Keratinocyte (primary cell): ENCODE data around the gene AP2A2.

Experiments used
- CTCF ChIP-seq, 3 experiments: IDR thresholded peaks in 1 of 3; conservative IDR thresholded peaks in 1 of 3; optimal IDR thresholded peaks in 1 of 3; 2 replicates in 2 of 3; 3 replicates in 1 of 3; pipeline versions ENCODE3 to v1.5.1; 2011; ENCODE audit warnings: low read length in 3 of 3, mild to moderate bottlenecking in 3 of 3, moderate library complexity in 2 of 3, control low read depth in 1 of 3, inconsistent platforms in 1 of 3; ENCODE audit not compliant: insufficient read depth in 2 of 3; ENCODE audit errors: extremely low read depth in 1 of 3
- EZH2 ChIP-seq: IDR thresholded peaks from one replicate; pipeline ENCODE4 v1.6.1; 2012; ENCODE audit warnings: inconsistent platforms, mild to moderate bottlenecking, low read length, moderate library complexity

DNA sequence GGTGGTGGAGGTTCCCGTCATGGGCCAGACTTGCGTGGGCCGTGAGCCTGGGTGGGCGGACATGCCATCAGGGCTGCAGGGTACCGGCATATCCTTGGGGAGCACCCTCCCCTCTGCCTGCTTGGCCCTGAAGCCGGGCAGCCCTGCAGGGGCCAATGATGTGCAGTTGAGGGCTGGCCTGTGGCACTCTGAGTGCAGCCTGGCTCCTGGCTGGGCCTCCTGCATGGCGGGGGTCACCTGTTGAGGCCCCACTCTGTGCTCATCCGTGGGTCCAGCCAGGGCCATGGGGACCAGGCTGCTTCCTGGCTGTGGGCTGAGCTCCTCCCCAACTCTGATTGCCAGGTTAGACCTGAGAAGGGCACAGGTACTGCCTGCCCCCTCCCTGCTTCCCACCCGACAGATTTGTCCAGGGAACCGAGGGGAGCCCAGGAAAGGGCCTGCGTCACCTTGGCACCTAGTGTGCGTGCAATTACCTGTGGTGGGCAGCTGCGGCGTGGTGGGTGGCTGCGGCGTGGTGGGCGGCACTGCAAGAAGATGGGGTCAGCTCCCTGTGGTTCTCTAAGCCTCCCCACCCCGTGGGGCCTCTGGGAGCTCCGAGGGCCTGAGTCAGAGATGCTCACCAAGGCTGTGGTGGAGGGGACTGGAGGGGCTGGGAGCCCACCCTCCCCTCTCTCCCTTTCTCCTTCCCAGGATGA lies 94.7 kb downstream of the AP2A2 start:
- TF ChIP-seq CTCF (optimal IDR thresholded peaks at IDR 0.05 in 1 of 3, IDR thresholded peaks at IDR 0.05 in 1 of 3, conservative IDR thresholded peaks at IDR 0.05 in 1 of 3; ENCODE audit: extremely low read depth in 1 of 3, insufficient read depth in 2 of 3, low read length in 3 of 3) (no peak), EZH2 (no peak)
